ENCODE data around the gene MYH11.

DNA sequence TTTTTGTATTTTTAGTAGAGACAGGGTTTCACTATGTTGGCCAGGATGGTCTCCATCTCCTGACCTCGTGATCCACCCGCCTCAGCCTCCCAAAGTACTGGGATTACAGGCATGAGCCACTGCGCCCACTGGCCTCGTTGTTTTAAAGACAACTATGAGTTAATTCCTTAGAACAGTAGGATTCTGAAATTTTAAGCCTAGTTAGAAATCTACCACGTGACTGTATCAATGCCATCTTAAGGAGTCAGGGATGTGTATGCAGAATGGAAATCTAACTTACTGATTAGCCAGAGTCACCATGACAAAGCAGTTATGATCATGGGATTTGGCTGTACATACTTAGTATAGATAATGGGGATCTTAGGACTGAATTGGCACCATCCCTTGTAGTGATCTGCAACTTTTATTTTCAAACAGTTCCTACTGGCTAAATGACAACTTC is 28.8 kb upstream of the MYH11 start:
- TF ChIP-seq, protein P1, sequence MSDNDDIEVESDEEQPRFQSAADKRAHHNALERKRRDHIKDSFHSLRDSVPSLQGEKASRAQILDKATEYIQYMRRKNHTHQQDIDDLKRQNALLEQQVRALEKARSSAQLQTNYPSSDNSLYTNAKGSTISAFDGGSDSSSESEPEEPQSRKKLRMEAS (IDR thresholded peaks at IDR 0.05; ENCODE audit: low read depth, low read length), result no peak
- TF ChIP-seq, protein P2, sequence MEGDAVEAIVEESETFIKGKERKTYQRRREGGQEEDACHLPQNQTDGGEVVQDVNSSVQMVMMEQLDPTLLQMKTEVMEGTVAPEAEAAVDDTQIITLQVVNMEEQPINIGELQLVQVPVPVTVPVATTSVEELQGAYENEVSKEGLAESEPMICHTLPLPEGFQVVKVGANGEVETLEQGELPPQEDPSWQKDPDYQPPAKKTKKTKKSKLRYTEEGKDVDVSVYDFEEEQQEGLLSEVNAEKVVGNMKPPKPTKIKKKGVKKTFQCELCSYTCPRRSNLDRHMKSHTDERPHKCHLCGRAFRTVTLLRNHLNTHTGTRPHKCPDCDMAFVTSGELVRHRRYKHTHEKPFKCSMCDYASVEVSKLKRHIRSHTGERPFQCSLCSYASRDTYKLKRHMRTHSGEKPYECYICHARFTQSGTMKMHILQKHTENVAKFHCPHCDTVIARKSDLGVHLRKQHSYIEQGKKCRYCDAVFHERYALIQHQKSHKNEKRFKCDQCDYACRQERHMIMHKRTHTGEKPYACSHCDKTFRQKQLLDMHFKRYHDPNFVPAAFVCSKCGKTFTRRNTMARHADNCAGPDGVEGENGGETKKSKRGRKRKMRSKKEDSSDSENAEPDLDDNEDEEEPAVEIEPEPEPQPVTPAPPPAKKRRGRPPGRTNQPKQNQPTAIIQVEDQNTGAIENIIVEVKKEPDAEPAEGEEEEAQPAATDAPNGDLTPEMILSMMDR (IDR thresholded peaks at IDR 0.05; ENCODE audit: low read depth, low read length), result no peak
- TF ChIP-seq POLR2A (IDR thresholded peaks at IDR 0.05; ENCODE audit: extremely low read depth, insufficient read length) (no peak), MYC (IDR thresholded peaks at IDR 0.05; ENCODE audit: low read depth, low read length) (no peak)
